ENCODE data around the gene CEP104. TPM values are rescaled to one million over a fixed set of nuclear protein-coding genes. Genes with fewer than 3 reads are reported as not detected.

The CEP104 gene
- total and polyA plus RNA-seq, 2 donors (not counting 1 experiment from before 2014, with no cell fraction given) = 27.7 to 71.8 TPM

DNA sequence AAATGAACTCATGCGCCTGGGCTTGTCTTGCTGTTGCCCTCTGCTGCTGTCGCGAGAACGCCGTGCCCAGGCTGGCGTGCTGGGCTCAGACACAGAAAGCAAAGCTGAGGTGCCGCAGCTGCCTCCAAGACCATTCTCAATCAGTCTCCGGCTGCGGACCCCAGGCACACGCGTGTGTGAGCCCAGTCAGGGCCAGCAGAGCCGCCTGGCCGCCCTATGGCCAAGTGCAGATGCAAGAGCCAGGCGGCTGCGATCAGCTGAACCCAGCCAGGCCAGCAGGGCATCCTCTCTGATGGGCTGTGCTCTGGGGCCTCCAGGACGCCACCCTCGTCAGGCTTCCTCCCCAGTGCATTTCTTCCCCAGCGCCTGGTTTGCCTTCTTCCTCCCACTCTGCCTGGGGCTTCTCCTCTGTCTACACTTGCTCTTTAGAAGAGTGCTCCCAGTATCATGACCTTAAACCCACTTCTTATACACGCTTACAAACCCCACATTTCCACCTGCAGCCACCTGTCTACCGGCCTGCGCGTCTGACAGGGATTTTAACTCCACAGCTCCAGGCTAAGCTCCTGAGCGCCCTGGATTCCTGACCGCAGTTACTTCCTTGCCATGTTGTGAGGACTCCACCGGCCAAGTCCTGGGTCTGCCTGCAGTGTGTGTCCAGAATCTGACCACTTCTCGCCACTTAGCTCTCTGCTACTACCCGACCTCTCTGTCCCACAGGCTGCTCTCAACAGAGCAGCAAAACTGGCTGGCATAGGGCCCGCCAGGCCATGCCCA lies 39.0 kb downstream of the CEP104 start:
- ATAC-seq (ENCODE audit: low read depth) = no peak
- H3K79me2 ChIP-seq (ENCODE audit: control insufficient read depth, insufficient read depth, low read length) = no peaks in the 10 kb centered on the region
- H3K4me2 ChIP-seq (replicated peaks; ENCODE audit: low read depth, low read length, poor library complexity, severe bottlenecking) = no peak overlapping the region
- no peak overlapping the region for H2AFZ ChIP-seq (ENCODE audit: insufficient read depth, low read depth, low read length, poor library complexity, severe bottlenecking)
- 96% methylated on average over 28 of the region's 28 CpGs for WGBS (ENCODE audit: insufficient coverage)
- Mint-ChIP-seq H3K27ac (no peak overlapping the region), H3K4me1 (no peaks in the 10 kb centered on the region), H3K4me3 (no peak overlapping the region), H3K9me3 (ENCODE audit: insufficient read depth) (no peaks in the 10 kb centered on the region), H3K27me3 (no peaks in the 10 kb centered on the region)
- no peak overlapping the region for H3K9ac ChIP-seq (ENCODE audit: low read length)
- CTCF ChIA-PET = interaction anchor here (1.7 kb wide), 1 partner anchor 16 kb away, joined by 4 read pairs; no protein-coding TSS in a partner anchor
- H4K20me1 ChIP-seq (ENCODE audit: control insufficient read depth, insufficient read depth, low read length, poor library complexity, severe bottlenecking) = no peaks in the 10 kb centered on the region
- H3K36me3 ChIP-seq (replicated peaks in 1 of 2; ENCODE audit: control extremely low read depth in 1 of 2, control insufficient read depth in 1 of 2, extremely low read depth in 1 of 2, insufficient read depth in 2 of 2, low read length in 1 of 2) = peaks cover 2 to 43% of the 10 kb centered on the region in 2 experiments
- H3K4me1 ChIP-seq (ENCODE audit: control insufficient read depth in 2 of 2, insufficient read depth in 2 of 2, low read length in 2 of 2) = no peaks in the 10 kb centered on the region
- POLR2A ChIA-PET = no interaction called here
- H3K4me3 ChIP-seq (ENCODE audit: control extremely low read depth in 1 of 5, extremely low read depth in 1 of 5, insufficient read depth in 1 of 5, low read depth in 2 of 5, low read length in 4 of 5) = no peak overlapping the region
- no peaks in the 10 kb centered on the region for H3K9me3 ChIP-seq (ENCODE audit: control extremely low read depth in 1 of 3, control insufficient read depth in 2 of 3, insufficient read depth in 1 of 3, low read length in 2 of 3)
- H3K27ac ChIP-seq (ENCODE audit: low read length in 2 of 2) = no peak overlapping the region
- no peak for DNase-seq
- TF ChIP-seq CTCF (IDR thresholded peaks at IDR 0.05) (no peak), EZH2 (IDR thresholded peaks at IDR 0.05; ENCODE audit: borderline replicate concordance, insufficient read depth, low read depth, low read length, poor library complexity, severe bottlenecking) (no peak)
- H3K27me3 ChIP-seq (replicated peaks in 1 of 4; ENCODE audit: control extremely low read depth in 1 of 4, control insufficient read depth in 3 of 4, insufficient read depth in 4 of 4, low read length in 3 of 4) = no peaks in the 10 kb centered on the region
- intact Hi-C loops (cut with micrococcal nuclease) = no loop called here

- H3K9ac ChIP-seq (ENCODE audit: low read length) = no peak overlapping the region
- no peaks in the 10 kb centered on the region for H3K27me3 ChIP-seq (replicated peaks in 1 of 4; ENCODE audit: control extremely low read depth in 1 of 4, control insufficient read depth in 3 of 4, insufficient read depth in 4 of 4, low read length in 3 of 4)
- Mint-ChIP-seq H3K9me3 (ENCODE audit: insufficient read depth) (no peaks in the 10 kb centered on the region), H3K27ac (no peak overlapping the region), H3K27me3 (no peaks in the 10 kb centered on the region), H3K4me1 (no peaks in the 10 kb centered on the region), H3K4me3 (no peak overlapping the region)
- no peak overlapping the region for H2AFZ ChIP-seq (ENCODE audit: insufficient read depth, low read depth, low read length, poor library complexity, severe bottlenecking)
- TF ChIP-seq EZH2 (IDR thresholded peaks at IDR 0.05; ENCODE audit: borderline replicate concordance, insufficient read depth, low read depth, low read length, poor library complexity, severe bottlenecking) = no peak
- no peak for TF ChIP-seq CTCF (IDR thresholded peaks at IDR 0.05)
- intact Hi-C loops (cut with micrococcal nuclease) = no loop called here
- H3K4me2 ChIP-seq (replicated peaks; ENCODE audit: low read depth, low read length, poor library complexity, severe bottlenecking) = no peak overlapping the region
- H3K4me1 ChIP-seq (ENCODE audit: control insufficient read depth in 2 of 2, insufficient read depth in 2 of 2, low read length in 2 of 2) = no peaks in the 10 kb centered on the region
- no peak overlapping the region for H3K4me3 ChIP-seq (ENCODE audit: control extremely low read depth in 1 of 5, extremely low read depth in 1 of 5, insufficient read depth in 1 of 5, low read depth in 2 of 5, low read length in 4 of 5)
- peaks cover 2 to 36% of the 10 kb centered on the region in 2 experiments for H3K36me3 ChIP-seq (replicated peaks in 1 of 2; ENCODE audit: control extremely low read depth in 1 of 2, control insufficient read depth in 1 of 2, extremely low read depth in 1 of 2, insufficient read depth in 2 of 2, low read length in 1 of 2)
- CTCF ChIA-PET = interaction anchor here (1.7 kb wide), 1 partner anchor 15 kb away, joined by 4 read pairs; no protein-coding TSS in a partner anchor
- H3K9me3 ChIP-seq (ENCODE audit: control extremely low read depth in 1 of 3, control insufficient read depth in 2 of 3, insufficient read depth in 1 of 3, low read length in 2 of 3) = no peaks in the 10 kb centered on the region
- 97% methylated on average over 17 of the region's 17 CpGs for WGBS (ENCODE audit: insufficient coverage)
- POLR2A ChIA-PET = no interaction called here
- no peak overlapping the region for H3K27ac ChIP-seq (ENCODE audit: low read length in 2 of 2)
- DNase-seq (no peak), ATAC-seq (ENCODE audit: low read depth) (no peak)
- no peaks in the 10 kb centered on the region for H4K20me1 ChIP-seq (ENCODE audit: control insufficient read depth, insufficient read depth, low read length, poor library complexity, severe bottlenecking)
- H3K79me2 ChIP-seq (ENCODE audit: control insufficient read depth, insufficient read depth, low read length) = no peaks in the 10 kb centered on the region
Measured at GRCh38 chr1:3817138-3817740, 39.8 kb downstream of the CEP104 start.
